Uterus (tissue), 4 donors: ENCODE measurements around the gene CLCN1. TPM values are rescaled to one million over a fixed set of nuclear protein-coding genes. Genes with fewer than 3 reads are reported as not detected.

Experiments used
- DNase-seq, 2 donors: peaks; one replicate each; pipeline ENCODE4 v3.0.0-alpha.2; 2019 to 2020
- H3K27ac ChIP-seq, 2 donors: fragments of 200-600 bp; sonication (generic); 1 replicate in 1 of 2; 2 replicates in 1 of 2; pipeline ENCODE4 v1.5.1; 2016 to 2018
- H3K27me3 ChIP-seq, 2 donors: fragments of 200-600 bp; sonication (generic); one replicate each; pipeline ENCODE4 v1.5.1; 2018 to 2019; ENCODE audit warnings: control low read depth in 1 of 2
- H3K36me3 ChIP-seq, 2 donors: fragments of 200-600 bp; sonication (generic); one replicate each; pipeline ENCODE4 v1.5.1; 2019; ENCODE audit warnings: control low read depth in 1 of 2
- H3K4me1 ChIP-seq, 2 donors: fragments of 200-600 bp; sonication (generic); one replicate each; pipeline ENCODE4 v1.5.1; 2018 to 2019; ENCODE audit warnings: control low read depth in 1 of 2
- H3K4me3 ChIP-seq, 2 donors: fragments of 200-600 bp; sonication (generic); 1 replicate in 1 of 2; 2 replicates in 1 of 2; pipeline ENCODE4 v1.5.1; 2018 to 2019; ENCODE audit warnings: mild to moderate bottlenecking in 1 of 2
- H3K9me3 ChIP-seq, 2 donors: fragments of 200-600 bp; sonication (generic); one replicate each; pipeline ENCODE4 v1.5.1; 2019; ENCODE audit warnings: control low read depth in 1 of 2
- CTCF ChIP-seq, 4 experiments: fragments of 200-600 bp in 2 of 4; fragments of 450-650 bp in 2 of 4; sonication (generic) in 2 of 4; IDR thresholded peaks; one replicate each; pipeline ENCODE4 v1.5.1; 2016 to 2019; ENCODE audit warnings: antibody characterized with exemption in 4 of 4, mild to moderate bottlenecking in 2 of 4, moderate library complexity in 1 of 4
- POLR2A ChIP-seq, 2 donors: fragments of 450-650 bp; IDR thresholded peaks; one replicate each; pipeline ENCODE4 v1.6.1; 2016; ENCODE audit warnings: antibody characterized with exemption in 2 of 2, mild to moderate bottlenecking in 1 of 2, moderate library complexity in 1 of 2
- intact Hi-C: fragments of 100-400 bp; cut with DNase I; formaldehyde crosslinking; loops from one replicate; pipeline ENCODE4 v1.15.1; 2023; ENCODE audit warnings: low total_unique reads
- total RNA-seq, 4 donors: library from RNA; depleted of rRNA in 3 of 4; stranded (reverse); fragments of >200 nt in 3 of 4; gene quantifications; one replicate each; pipeline versions ENCODE4 v1.1.0 to v1.2.4, GENCODE V29; 2014 to 2023
- donor health status: DM: yes; HTN: yes; CAD: no.

Gene CLCN1
- total RNA-seq, 4 donors from 2014 or later, result 0.21 to 0.30 TPM; not detected in 2

GRCh38 chr7:143351574-143351973, 35.7 kb downstream of the CLCN1 start:
- Histone ChIP-seq H3K27me3 (no peaks in the 10 kb centered on the region), H3K36me3 (no peaks in the 10 kb centered on the region), H3K4me1 (no peaks in the 10 kb centered on the region), H3K9me3 (no peaks in the 10 kb centered on the region), H3K27ac (no peak overlapping the region), H3K4me3 (no peak overlapping the region)
- TF ChIP-seq CTCF (IDR thresholded peaks at IDR 0.05) (no peak), POLR2A (IDR thresholded peaks at IDR 0.05) (no peak)
- DNase-seq, result no peak
- intact Hi-C loops, result no loop called here

GRCh38 chr7:143352531-143353002, 36.7 kb downstream of the CLCN1 start:
- Histone ChIP-seq H3K27me3 (no peaks in the 10 kb centered on the region), H3K4me3 (no peak overlapping the region), H3K4me1 (no peaks in the 10 kb centered on the region), H3K9me3 (no peaks in the 10 kb centered on the region), H3K36me3 (no peaks in the 10 kb centered on the region), H3K27ac (no peak overlapping the region)
- DNase-seq, result no peak
- TF ChIP-seq POLR2A (IDR thresholded peaks at IDR 0.05) (no peak), CTCF (IDR thresholded peaks at IDR 0.05) (no peak)
- intact Hi-C loops, result no loop called here

DNA sequence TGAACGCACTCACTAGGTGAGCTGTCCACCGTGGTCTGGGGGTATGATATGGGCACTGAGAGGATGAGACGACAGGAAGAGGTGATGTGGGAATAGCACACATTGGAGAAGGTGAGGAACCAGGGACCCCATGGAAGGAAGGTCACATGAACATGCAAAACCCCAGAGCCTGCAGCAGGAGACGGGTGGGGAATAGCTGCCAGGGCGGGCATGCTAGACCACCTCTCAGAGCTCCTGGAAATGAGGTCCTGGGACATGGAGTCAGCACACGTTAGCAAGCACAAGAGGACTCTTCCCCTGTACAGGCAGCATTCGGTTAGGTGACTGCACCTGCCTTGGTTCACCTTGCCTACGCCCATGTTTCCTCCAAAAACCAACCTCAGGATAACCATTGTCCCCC, 38.5 kb downstream of the CLCN1 start:
- Histone ChIP-seq H3K9me3 (no peaks in the 10 kb centered on the region), H3K4me3 (no peak overlapping the region), H3K4me1 (no peaks in the 10 kb centered on the region), H3K27ac (no peak overlapping the region), H3K27me3 (no peaks in the 10 kb centered on the region), H3K36me3 (no peaks in the 10 kb centered on the region)
- intact Hi-C loops, result no loop called here
- DNase-seq, result no peak
- TF ChIP-seq CTCF (IDR thresholded peaks at IDR 0.05) (no peak), POLR2A (IDR thresholded peaks at IDR 0.05) (no peak)

DNA sequence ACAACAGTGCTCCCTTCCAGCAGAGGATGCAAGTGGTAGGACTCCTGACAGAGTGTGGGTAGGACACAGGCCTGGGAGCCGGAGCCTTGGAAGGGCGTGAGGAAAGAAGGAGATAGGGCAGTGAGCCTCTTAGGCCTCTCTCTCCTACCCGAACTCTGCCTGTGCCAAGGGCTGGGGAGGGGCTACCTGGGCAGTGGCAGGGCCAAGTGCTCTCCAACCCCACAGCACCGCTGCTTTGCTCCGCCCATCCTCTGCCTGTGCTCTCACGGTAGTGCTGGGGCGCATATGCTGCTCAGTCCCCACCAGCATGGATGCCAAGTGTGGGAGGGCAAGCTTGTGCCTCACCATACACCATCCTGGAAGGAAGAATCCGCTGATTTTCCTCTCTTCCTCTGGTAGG, 39.1 kb downstream of the CLCN1 start:
- Histone ChIP-seq H3K27me3 (no peaks in the 10 kb centered on the region), H3K27ac (no peak overlapping the region), H3K9me3 (no peaks in the 10 kb centered on the region), H3K4me3 (no peak overlapping the region), H3K4me1 (no peaks in the 10 kb centered on the region), H3K36me3 (no peaks in the 10 kb centered on the region)
- no peak for DNase-seq
- TF ChIP-seq POLR2A (IDR thresholded peaks at IDR 0.05) (no peak), CTCF (IDR thresholded peaks at IDR 0.05) (no peak)
- intact Hi-C loops, result no loop called here

- Histone ChIP-seq H3K4me1 (no peaks in the 10 kb centered on the region), H3K27me3 (no peaks in the 10 kb centered on the region), H3K4me3 (no peak overlapping the region), H3K9me3 (no peaks in the 10 kb centered on the region), H3K27ac (no peak overlapping the region), H3K36me3 (no peaks in the 10 kb centered on the region)
- intact Hi-C loops, result no loop called here
- no peak for TF ChIP-seq CTCF (IDR thresholded peaks at IDR 0.05)
- TF ChIP-seq POLR2A (IDR thresholded peaks at IDR 0.05), result no peak
- no peak for DNase-seq
These were observed 39.8 kb downstream of the CLCN1 start for GRCh38 chr7:143355450-143356385.
